Central memory CD8-positive, alpha-beta T cell (primary cell): ENCODE data around the gene HRK.
A peak's percentile ranks its signal among the peaks of the same experiment; 100 is the strongest.

Source experiments
- ATAC-seq: fragments of 150-1000 bp; cut with Tn5 transposase; replicated peaks from 2 replicates; pipeline ENCODE4 v1.10.0; 2022; ENCODE audit warnings: mild to moderate bottlenecking, moderate FRiP score, moderate number of reproducible peaks; ENCODE audit not compliant: poor library complexity, severe bottlenecking; ENCODE audit errors: extremely low read depth
- DNase-seq, 2 donors: peaks; one replicate each; pipeline ENCODE4 v3.0.0; 2021; ENCODE audit warnings: low spot score in 2 of 2
- H3K27ac Mint-ChIP-seq: one replicate; pipeline ENCODE4 v1.8.0; 2022; ENCODE audit warnings: low read depth, mild to moderate bottlenecking, moderate library complexity, mixed read lengths
- H3K27me3 Mint-ChIP-seq: one replicate; pipeline ENCODE4 v1.8.0; 2022; ENCODE audit warnings: mixed read lengths
- H3K36me3 Mint-ChIP-seq: one replicate; pipeline ENCODE4 v1.8.0; 2022; ENCODE audit warnings: mild to moderate bottlenecking, moderate library complexity, mixed read lengths; ENCODE audit not compliant: insufficient read depth
- H3K4me1 Mint-ChIP-seq: one replicate; pipeline ENCODE4 v1.8.0; 2022; ENCODE audit warnings: mixed read lengths
- H3K4me3 Mint-ChIP-seq: one replicate; pipeline ENCODE4 v1.8.0; 2022; ENCODE audit warnings: mild to moderate bottlenecking, moderate library complexity, mixed read lengths
- H3K9me3 Mint-ChIP-seq: one replicate; pipeline ENCODE4 v1.8.0; 2022; ENCODE audit warnings: mixed read lengths

Gene HRK

GRCh38 chr12:116881325-116881876, at the start of gene HRK:
Gene HRK, minus strand, starts transcription at chr12:116881441. Its CDS starts 134 bp downstream, at chr12:116881307.
- H3K27me3 Mint-ChIP-seq = peaks cover 85% of the 10 kb centered on the region
- H3K4me3 Mint-ChIP-seq = peak within 1 kb of the TSS; percentile 58
- no peak within 1 kb of the TSS for H3K27ac Mint-ChIP-seq
- H3K36me3 Mint-ChIP-seq = no peaks in the 10 kb centered on the region
- DNase-seq (no peak), ATAC-seq (no peak)
- peaks cover 26% of the 10 kb centered on the region for H3K4me1 Mint-ChIP-seq
- H3K9me3 Mint-ChIP-seq = no peaks in the 10 kb centered on the region

DNA sequence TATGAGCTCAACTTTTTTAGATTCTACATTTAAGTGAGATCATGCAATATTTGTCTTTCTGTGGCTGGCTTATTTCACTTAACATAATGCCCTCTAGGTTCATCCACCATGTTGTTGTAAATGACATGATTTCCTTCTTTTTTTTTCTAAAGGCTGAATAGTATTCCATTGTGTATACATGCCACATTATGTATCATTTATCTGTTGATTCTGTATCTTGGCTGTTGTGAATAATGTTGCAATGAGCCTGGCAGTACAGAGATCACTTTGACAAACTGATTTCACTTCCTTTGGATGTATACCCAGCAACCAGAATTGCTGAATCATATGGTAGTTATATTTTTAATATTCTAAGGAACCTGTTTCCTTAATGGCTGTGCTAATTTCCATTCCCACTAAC, 48.6 kb upstream of the HRK start:
- DNase-seq = no peak
- Mint-ChIP-seq H3K4me1 (peaks cover 53% of the 10 kb centered on the region), H3K9me3 (no peaks in the 10 kb centered on the region), H3K27me3 (no peaks in the 10 kb centered on the region), H3K36me3 (peaks cover 12% of the 10 kb centered on the region), H3K4me3 (no peak overlapping the region), H3K27ac (no peak overlapping the region)
- ATAC-seq = no peak

DNA sequence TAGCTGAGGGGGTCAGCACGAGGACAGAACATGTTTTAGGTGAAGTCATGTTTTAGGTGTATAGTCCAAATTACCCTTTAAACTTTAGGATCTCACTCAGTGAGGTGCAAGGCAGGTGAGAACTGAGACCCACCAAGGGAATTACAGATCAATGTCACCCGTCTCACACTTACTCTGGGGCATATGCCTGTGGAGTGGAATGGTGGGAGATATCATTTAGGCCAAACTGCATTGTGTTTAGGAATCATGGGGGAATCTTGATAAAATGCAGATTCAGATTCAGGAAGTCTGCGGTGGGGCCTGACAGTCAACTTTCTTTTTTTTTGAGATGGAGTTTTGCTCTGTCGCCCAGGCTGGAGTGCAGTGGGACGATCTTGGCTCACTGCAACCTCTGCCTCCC, 47.3 kb upstream of the HRK start:
- H3K4me1 Mint-ChIP-seq = peaks cover 64% of the 10 kb centered on the region
- DNase-seq (no peak), ATAC-seq (no peak)
- no peaks in the 10 kb centered on the region for H3K9me3 Mint-ChIP-seq
- H3K27ac Mint-ChIP-seq = no peak overlapping the region
- no peaks in the 10 kb centered on the region for H3K27me3 Mint-ChIP-seq
- peaks cover 17% of the 10 kb centered on the region for H3K36me3 Mint-ChIP-seq
- H3K4me3 Mint-ChIP-seq = no peak overlapping the region

GRCh38 chr12:116927244-116927940, 46.2 kb upstream of the HRK start:
- no peaks in the 10 kb centered on the region for H3K9me3 Mint-ChIP-seq
- no peaks in the 10 kb centered on the region for H3K27me3 Mint-ChIP-seq
- no peak for ATAC-seq
- H3K36me3 Mint-ChIP-seq = peaks cover 14% of the 10 kb centered on the region
- peaks cover 70% of the 10 kb centered on the region for H3K4me1 Mint-ChIP-seq
- H3K4me3 Mint-ChIP-seq = no peak overlapping the region
- H3K27ac Mint-ChIP-seq = no peak overlapping the region
- no peak for DNase-seq

GRCh38 chr12:116926283-116927243, 45.3 kb upstream of the HRK start:
- Mint-ChIP-seq H3K4me3 (no peak overlapping the region), H3K27ac (no peak overlapping the region), H3K4me1 (peaks cover 72% of the 10 kb centered on the region), H3K9me3 (no peaks in the 10 kb centered on the region), H3K27me3 (no peaks in the 10 kb centered on the region), H3K36me3 (peaks cover 11% of the 10 kb centered on the region)
- no peak for DNase-seq
- no peak for ATAC-seq

- ATAC-seq (peak; percentile 98), DNase-seq (peak in 1 of 2 donors; percentile 70)
- Mint-ChIP-seq H3K36me3 (peaks cover 9% of the 10 kb centered on the region), H3K4me3 (peak overlapping the region; percentile 74), H3K27me3 (no peaks in the 10 kb centered on the region), H3K4me1 (peaks cover 78% of the 10 kb centered on the region), H3K27ac (peak overlapping the region; percentile 88), H3K9me3 (no peaks in the 10 kb centered on the region)
Measured at GRCh38 chr12:116924558-116925453, 43.6 kb upstream of the HRK start.

DNA sequence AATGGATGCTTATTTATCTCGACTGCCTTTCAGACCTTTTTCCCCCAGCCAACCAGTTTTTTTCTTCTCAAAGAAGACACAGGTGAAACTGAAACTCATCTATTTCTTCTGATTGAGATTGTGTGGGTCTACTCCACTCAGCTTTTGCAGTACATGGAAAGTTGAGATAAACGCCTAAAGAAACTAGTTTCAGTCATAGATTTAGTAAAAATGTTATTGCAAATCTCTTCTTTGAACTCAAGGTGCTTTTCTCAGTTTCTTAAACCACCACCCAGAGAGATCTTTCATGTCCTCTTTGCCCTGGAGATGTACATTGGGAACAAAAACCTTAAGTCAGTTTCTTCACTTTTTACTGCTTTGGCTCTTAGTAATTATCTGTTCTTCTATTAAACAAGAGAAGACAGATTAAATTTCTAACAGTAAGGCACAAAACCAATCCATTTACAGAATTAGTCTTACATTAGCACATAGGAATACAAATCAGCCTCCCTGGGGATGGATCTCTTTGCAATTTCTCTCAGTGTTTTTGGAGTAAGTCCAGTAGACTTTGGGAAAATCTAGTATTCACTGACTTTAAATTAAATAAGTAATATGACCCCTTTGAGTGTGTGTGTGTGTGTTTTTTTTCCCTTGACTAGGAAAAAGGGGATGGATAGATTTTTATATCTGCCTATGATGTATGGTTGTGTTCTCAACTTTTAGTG, 41.1 kb upstream of the HRK start:
- H3K36me3 Mint-ChIP-seq = peaks cover 5% of the 10 kb centered on the region

GRCh38 chr12:116920939-116921338, 39.7 kb upstream of the HRK start:
- Mint-ChIP-seq H3K9me3 (no peaks in the 10 kb centered on the region), H3K27me3 (no peaks in the 10 kb centered on the region), H3K4me3 (no peak overlapping the region), H3K27ac (no peak overlapping the region), H3K36me3 (peaks cover 9% of the 10 kb centered on the region), H3K4me1 (peaks cover 76% of the 10 kb centered on the region)
- no peak for ATAC-seq
- no peak for DNase-seq

More for the DNA sequence above, 41.1 kb upstream of the HRK start:
- ATAC-seq (no peak), DNase-seq (no peak)
- Mint-ChIP-seq H3K27ac (no peak overlapping the region), H3K4me3 (no peak overlapping the region), H3K9me3 (no peaks in the 10 kb centered on the region), H3K4me1 (peaks cover 74% of the 10 kb centered on the region), H3K27me3 (no peaks in the 10 kb centered on the region)

GRCh38 chr12:116919706-116920485, 38.7 kb upstream of the HRK start:
- Mint-ChIP-seq H3K4me3 (no peak overlapping the region), H3K27me3 (no peaks in the 10 kb centered on the region), H3K9me3 (no peaks in the 10 kb centered on the region), H3K36me3 (peaks cover 11% of the 10 kb centered on the region), H3K4me1 (peaks cover 74% of the 10 kb centered on the region), H3K27ac (no peak overlapping the region)
- no peak for ATAC-seq
- no peak for DNase-seq

- Mint-ChIP-seq H3K4me1 (peaks cover 69% of the 10 kb centered on the region), H3K27me3 (no peaks in the 10 kb centered on the region), H3K36me3 (peaks cover 7% of the 10 kb centered on the region), H3K9me3 (no peaks in the 10 kb centered on the region), H3K27ac (no peak overlapping the region), H3K4me3 (no peak overlapping the region)
- DNase-seq (no peak), ATAC-seq (no peak)
Measured at GRCh38 chr12:116919247-116919661, 38.0 kb upstream of the HRK start.

DNA sequence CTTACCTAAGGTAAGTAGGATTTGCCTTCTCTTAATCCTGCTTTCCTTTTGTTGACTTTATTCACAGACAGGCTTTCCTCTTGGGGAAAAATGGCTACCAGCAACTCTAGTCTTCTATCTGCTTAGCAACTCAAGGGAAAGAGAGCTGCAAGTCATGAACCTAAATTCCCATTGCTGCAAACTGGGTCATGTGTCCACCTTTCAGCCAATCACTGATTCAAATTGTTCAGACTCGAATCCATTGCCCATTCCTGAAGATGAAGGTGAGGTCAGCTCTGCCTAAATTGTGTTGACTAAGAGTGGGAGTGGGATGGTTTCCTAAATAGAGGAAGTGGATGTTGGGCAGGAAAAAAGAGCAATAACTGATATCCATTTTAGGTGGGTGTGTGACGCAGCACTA, 37.2 kb upstream of the HRK start:
- peaks cover 63% of the 10 kb centered on the region for H3K4me1 Mint-ChIP-seq
- H3K4me3 Mint-ChIP-seq = no peak overlapping the region
- no peak for DNase-seq

More for the DNA sequence above, 37.2 kb upstream of the HRK start:
- no peak for ATAC-seq
- Mint-ChIP-seq H3K27me3 (no peaks in the 10 kb centered on the region), H3K27ac (no peak overlapping the region), H3K36me3 (peaks cover 7% of the 10 kb centered on the region), H3K9me3 (no peaks in the 10 kb centered on the region)
